ENCODE measurements around the gene BCL6. TPM values are rescaled to one million over a fixed set of nuclear protein-coding genes. Genes with fewer than 3 reads are reported as not detected.
A peak's percentile ranks its signal among the peaks of the same experiment; 100 is the strongest.

Gene BCL6
- total RNA-seq, 1 donor from 2014 or later, result 47.7 TPM

GRCh38 chr3:187719628-187720336 lies 25.5 kb downstream of the BCL6 start:
- peaks cover 7% of the 10 kb centered on the region for H3K4me1 ChIP-seq
- H3K36me3 ChIP-seq, result peaks cover 44% of the 10 kb centered on the region
- no peak overlapping the region for H3K4me3 ChIP-seq
- TF ChIP-seq, protein P1, sequence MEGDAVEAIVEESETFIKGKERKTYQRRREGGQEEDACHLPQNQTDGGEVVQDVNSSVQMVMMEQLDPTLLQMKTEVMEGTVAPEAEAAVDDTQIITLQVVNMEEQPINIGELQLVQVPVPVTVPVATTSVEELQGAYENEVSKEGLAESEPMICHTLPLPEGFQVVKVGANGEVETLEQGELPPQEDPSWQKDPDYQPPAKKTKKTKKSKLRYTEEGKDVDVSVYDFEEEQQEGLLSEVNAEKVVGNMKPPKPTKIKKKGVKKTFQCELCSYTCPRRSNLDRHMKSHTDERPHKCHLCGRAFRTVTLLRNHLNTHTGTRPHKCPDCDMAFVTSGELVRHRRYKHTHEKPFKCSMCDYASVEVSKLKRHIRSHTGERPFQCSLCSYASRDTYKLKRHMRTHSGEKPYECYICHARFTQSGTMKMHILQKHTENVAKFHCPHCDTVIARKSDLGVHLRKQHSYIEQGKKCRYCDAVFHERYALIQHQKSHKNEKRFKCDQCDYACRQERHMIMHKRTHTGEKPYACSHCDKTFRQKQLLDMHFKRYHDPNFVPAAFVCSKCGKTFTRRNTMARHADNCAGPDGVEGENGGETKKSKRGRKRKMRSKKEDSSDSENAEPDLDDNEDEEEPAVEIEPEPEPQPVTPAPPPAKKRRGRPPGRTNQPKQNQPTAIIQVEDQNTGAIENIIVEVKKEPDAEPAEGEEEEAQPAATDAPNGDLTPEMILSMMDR (IDR thresholded peaks at IDR 0.05; ENCODE audit: borderline replicate concordance), result no peak
- DNase-seq, result no peak
- peak overlapping the region; percentile 36 for H3K27ac ChIP-seq (replicated peaks)
- H3K9me3 ChIP-seq (replicated peaks), result no peaks in the 10 kb centered on the region
- intact Hi-C loops (cut with micrococcal nuclease), result no loop called here
- no peaks in the 10 kb centered on the region for H3K27me3 ChIP-seq (ENCODE audit: low read depth)

DNA sequence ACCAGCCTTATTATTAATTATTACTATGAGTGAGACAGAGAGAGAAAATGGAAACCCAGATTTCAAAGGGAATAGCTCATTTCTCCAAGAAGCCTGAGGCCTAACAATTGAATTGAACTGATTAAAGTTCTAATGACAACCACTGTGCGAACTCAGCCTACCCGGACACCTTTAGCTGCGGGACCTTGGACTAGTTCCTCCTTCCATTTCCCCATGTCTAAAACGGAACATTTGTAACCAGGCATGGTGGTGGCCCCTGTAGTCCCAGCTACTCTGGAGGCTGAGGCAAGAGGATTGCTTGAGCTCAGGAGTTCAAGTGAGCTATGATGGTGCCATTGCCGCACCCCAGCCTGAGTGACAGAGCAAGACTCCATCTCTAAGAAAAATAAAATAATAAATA lies 26.5 kb downstream of the BCL6 start:
- no peak overlapping the region for H3K4me3 ChIP-seq
- intact Hi-C loops (cut with micrococcal nuclease), result no loop called here
- H3K36me3 ChIP-seq, result peaks cover 34% of the 10 kb centered on the region
- H3K4me1 ChIP-seq, result peaks cover 13% of the 10 kb centered on the region
- no peak overlapping the region for H3K27ac ChIP-seq (replicated peaks)
- H3K27me3 ChIP-seq (ENCODE audit: low read depth), result no peaks in the 10 kb centered on the region
- TF ChIP-seq, protein P1 (IDR thresholded peaks at IDR 0.05; ENCODE audit: borderline replicate concordance), result no peak
- DNase-seq, result no peak
- no peaks in the 10 kb centered on the region for H3K9me3 ChIP-seq (replicated peaks)

DNA sequence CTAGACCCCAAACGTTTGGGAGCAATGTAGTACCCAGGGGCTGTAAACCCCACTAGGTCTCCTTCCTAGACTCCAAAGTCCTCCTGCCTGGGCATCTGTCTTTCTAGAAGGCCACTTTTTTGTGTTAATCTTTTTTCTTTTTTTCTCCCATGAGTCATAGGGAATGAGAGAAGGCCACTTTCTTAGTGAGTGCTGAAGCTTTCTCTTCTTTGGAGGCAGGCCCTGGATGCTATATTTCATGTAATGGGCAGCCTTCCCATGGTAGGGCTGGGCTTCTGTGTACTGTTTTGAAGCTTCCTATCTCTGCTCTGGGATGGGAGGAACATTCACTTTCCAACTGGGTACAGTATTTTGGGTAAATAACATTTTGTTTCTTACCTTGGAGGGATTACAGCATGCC lies 27.7 kb downstream of the BCL6 start:
- H3K27ac ChIP-seq (replicated peaks), result no peak overlapping the region
- H3K36me3 ChIP-seq, result peaks cover 22% of the 10 kb centered on the region
- H3K4me3 ChIP-seq, result no peak overlapping the region
- DNase-seq, result no peak
- peaks cover 16% of the 10 kb centered on the region for H3K4me1 ChIP-seq
- intact Hi-C loops (cut with micrococcal nuclease), result no loop called here
- H3K27me3 ChIP-seq (ENCODE audit: low read depth), result no peaks in the 10 kb centered on the region
- H3K9me3 ChIP-seq (replicated peaks), result no peaks in the 10 kb centered on the region
- TF ChIP-seq, protein P1 (IDR thresholded peaks at IDR 0.05; ENCODE audit: borderline replicate concordance), result no peak

GRCh38 chr3:187714404-187714979 lies 30.8 kb downstream of the BCL6 start:
- Histone ChIP-seq H3K4me1 (peaks cover 8% of the 10 kb centered on the region), H3K9me3 (replicated peaks) (no peaks in the 10 kb centered on the region), H3K27ac (replicated peaks) (no peak overlapping the region), H3K36me3 (no peaks in the 10 kb centered on the region), H3K27me3 (ENCODE audit: low read depth) (no peaks in the 10 kb centered on the region), H3K4me3 (no peak overlapping the region)
- TF ChIP-seq, protein P1 (IDR thresholded peaks at IDR 0.05; ENCODE audit: borderline replicate concordance), result peak; percentile 95
- intact Hi-C loops (cut with micrococcal nuclease), result no loop called here
- peak; percentile 40 for DNase-seq

- H3K27me3 ChIP-seq (ENCODE audit: low read depth), result no peaks in the 10 kb centered on the region
- no peaks in the 10 kb centered on the region for H3K9me3 ChIP-seq (replicated peaks)
- H3K27ac ChIP-seq (replicated peaks), result peak overlapping the region; percentile 12
- H3K36me3 ChIP-seq, result no peaks in the 10 kb centered on the region
- peaks cover 8% of the 10 kb centered on the region for H3K4me1 ChIP-seq
- intact Hi-C loops (cut with micrococcal nuclease), result no loop called here
- TF ChIP-seq, protein P1 (IDR thresholded peaks at IDR 0.05; ENCODE audit: borderline replicate concordance), result no peak
- DNase-seq, result no peak
- H3K4me3 ChIP-seq, result no peak overlapping the region
These were observed 31.8 kb downstream of the BCL6 start for GRCh38 chr3:187713504-187713903.
